H9 (cell line): ENCODE measurements around the gene CTDSPL. TPM values are rescaled to one million over a fixed set of nuclear protein-coding genes. Genes with fewer than 3 reads are reported as not detected.

Source experiments
- DNase-seq: peaks from one replicate; pipeline ENCODE4 v3.0.0-alpha.2; 2017
- H2AFZ ChIP-seq: one replicate; pipeline ENCODE4 v1.6.1; 2013; ENCODE audit warnings: mild to moderate bottlenecking, low read length, control low read depth, moderate library complexity
- H2AK5ac ChIP-seq: 2 replicates; pipeline ENCODE4 v1.6.1; 2013; ENCODE audit warnings: low read length, control low read depth, mixed read lengths; ENCODE audit not compliant: insufficient read length
- H2BK120ac ChIP-seq: one replicate; pipeline ENCODE4 v1.6.1; 2013; ENCODE audit warnings: low read depth, mild to moderate bottlenecking, low read length, control low read depth, inconsistent platforms; ENCODE audit not compliant: poor library complexity, severe bottlenecking
- H2BK12ac ChIP-seq: 2 replicates; pipeline ENCODE4 v1.6.1; 2013; ENCODE audit warnings: low read length, control low read depth, mixed read lengths, low read depth; ENCODE audit not compliant: insufficient read length
- H2BK15ac ChIP-seq: 2 replicates; pipeline ENCODE4 v1.6.1; 2013; ENCODE audit warnings: low read depth, low read length, control low read depth
- H2BK20ac ChIP-seq: one replicate; pipeline ENCODE4 v1.6.1; 2013; ENCODE audit warnings: low read depth, mild to moderate bottlenecking, low read length, control low read depth, inconsistent platforms; ENCODE audit not compliant: poor library complexity, severe bottlenecking
- H2BK5ac ChIP-seq: 2 replicates; pipeline ENCODE4 v1.6.1; 2013; ENCODE audit warnings: low read length, control low read depth, mixed read lengths; ENCODE audit not compliant: insufficient read length
- H3K14ac ChIP-seq: 2 replicates; pipeline ENCODE4 v1.6.1; 2013; ENCODE audit warnings: low read length, control low read depth; ENCODE audit not compliant: insufficient read depth
- H3K18ac ChIP-seq: 2 replicates; pipeline ENCODE4 v1.6.1; 2013; ENCODE audit warnings: low read depth, mild to moderate bottlenecking, mixed read lengths, low read length, control low read depth; ENCODE audit not compliant: insufficient read length
- H3K23ac ChIP-seq: 2 replicates; pipeline ENCODE4 v1.6.1; 2013; ENCODE audit warnings: low read length, control low read depth, mixed read lengths, low read depth; ENCODE audit not compliant: insufficient read length
- H3K23me2 ChIP-seq: 2 replicates; pipeline ENCODE4 v1.6.1; 2013; ENCODE audit warnings: low read depth, mild to moderate bottlenecking, mixed read lengths, low read length, control low read depth; ENCODE audit not compliant: insufficient read length, poor library complexity, severe bottlenecking
- H3K27ac ChIP-seq: 2 replicates; pipeline ENCODE4 v1.5.1; 2013; ENCODE audit warnings: low read length, control low read depth, mixed read lengths, low read depth; ENCODE audit not compliant: insufficient read length
- H3K27me3 ChIP-seq: 2 replicates; pipeline ENCODE4 v1.6.1; 2013; ENCODE audit warnings: low read length, control low read depth, inconsistent platforms; ENCODE audit not compliant: insufficient read depth
- H3K4ac ChIP-seq: 2 replicates; pipeline ENCODE4 v1.6.1; 2013; ENCODE audit warnings: low read depth, mild to moderate bottlenecking, control low read depth, inconsistent platforms, low read length, moderate library complexity
- H3K4me1 ChIP-seq: 2 replicates; pipeline ENCODE4 v1.6.1; 2013; ENCODE audit warnings: low read length, control low read depth, inconsistent platforms; ENCODE audit not compliant: insufficient read depth
- H3K4me2 ChIP-seq: 2 replicates; pipeline ENCODE4 v1.6.1; 2013; ENCODE audit warnings: low read length, control low read depth, mixed read lengths; ENCODE audit not compliant: insufficient read length, insufficient read depth
- H3K56ac ChIP-seq: 2 replicates; pipeline ENCODE4 v1.6.1; 2013; ENCODE audit warnings: low read depth, mild to moderate bottlenecking, mixed read lengths, low read length, control low read depth; ENCODE audit not compliant: insufficient read length
- H3K79me1 ChIP-seq: 2 replicates; pipeline ENCODE4 v1.6.1; 2013; ENCODE audit warnings: low read depth, mild to moderate bottlenecking, moderate library complexity, low read length, control low read depth, inconsistent platforms; ENCODE audit not compliant: insufficient read depth, poor library complexity, severe bottlenecking
- H3K79me2 ChIP-seq: 2 replicates; pipeline ENCODE4 v1.6.1; 2013; ENCODE audit warnings: low read length, control low read depth, inconsistent platforms; ENCODE audit not compliant: insufficient read depth
- H3K9ac ChIP-seq: 2 replicates; pipeline ENCODE4 v1.6.1; 2013; ENCODE audit warnings: low read length, control low read depth, mixed read lengths; ENCODE audit not compliant: insufficient read length; ENCODE audit errors: extremely low read depth
- H3K9me3 ChIP-seq: one replicate; pipeline ENCODE4 v1.6.1; 2013; ENCODE audit warnings: low read depth, low read length, inconsistent platforms; ENCODE audit not compliant: control insufficient read depth
- H3T11ph ChIP-seq: one replicate; pipeline ENCODE4 v1.6.1; 2013; ENCODE audit warnings: mild to moderate bottlenecking, low read length, control low read depth, inconsistent platforms
- H4K20me1 ChIP-seq: one replicate; pipeline ENCODE4 v1.6.1; 2013; ENCODE audit not compliant: control insufficient read depth, insufficient read length, insufficient read depth
- H4K5ac ChIP-seq: 2 replicates; pipeline ENCODE4 v1.6.1; 2013; ENCODE audit warnings: low read depth, mild to moderate bottlenecking, mixed read lengths, low read length, control low read depth; ENCODE audit not compliant: insufficient read length
- H4K8ac ChIP-seq: replicated peaks from 2 replicates; pipeline ENCODE4 v1.6.1; 2013; ENCODE audit warnings: low read length, control low read depth, mixed read lengths, low read depth; ENCODE audit not compliant: insufficient read length
- H4K91ac ChIP-seq: 2 replicates; pipeline ENCODE4 v1.6.1; 2013; ENCODE audit warnings: low read depth, mild to moderate bottlenecking, moderate library complexity, mixed read lengths, low read length, control low read depth; ENCODE audit not compliant: insufficient read length
- H3K27ac Mint-ChIP-seq, 3 experiments: 2 replicates in 2 of 3; 3 replicates in 1 of 3; pipeline ENCODE4 v1.8.0; 2020 to 2021; ENCODE audit warnings: mixed read lengths in 3 of 3, mild to moderate bottlenecking in 1 of 3, moderate library complexity in 1 of 3
- H3K27me3 Mint-ChIP-seq: 2 replicates; pipeline ENCODE4 v1.8.0; 2021; ENCODE audit warnings: low read depth, mild to moderate bottlenecking, moderate library complexity, mixed read lengths
- H3K36me3 Mint-ChIP-seq, 3 experiments: 2 replicates in 2 of 3; 3 replicates in 1 of 3; pipeline ENCODE4 v1.8.0; 2020 to 2021; ENCODE audit warnings: low read depth in 3 of 3, mixed read lengths in 3 of 3; ENCODE audit not compliant: insufficient read depth in 1 of 3
- H3K4me1 Mint-ChIP-seq, 2 experiments: 2 replicates each; pipeline ENCODE4 v1.8.0; 2020; ENCODE audit warnings: mixed read lengths in 2 of 2
- H3K4me3 Mint-ChIP-seq, 2 experiments: 2 replicates in 1 of 2; 3 replicates in 1 of 2; pipeline ENCODE4 v1.8.0; 2020 to 2021; ENCODE audit warnings: mild to moderate bottlenecking in 2 of 2, mixed read lengths in 2 of 2, moderate library complexity in 1 of 2
- H3K9me3 Mint-ChIP-seq, 2 experiments: 2 replicates in 1 of 2; 3 replicates in 1 of 2; pipeline ENCODE4 v1.8.0; 2020; ENCODE audit warnings: mild to moderate bottlenecking in 2 of 2, mixed read lengths in 2 of 2, moderate library complexity in 1 of 2
- WGBS: extraction: QIAGEN DNeasy Blood & Tissue Kit; methylation state at CpG from one replicate; pipeline ENCODE4 v1.1.7; 2013; ENCODE audit warnings: missing lambda C conversion rate, low lambda C conversion rate, mixed read lengths; ENCODE audit not compliant: insufficient read length; ENCODE audit errors: extremely low coverage; 5-methylcytosine and 5-hydroxymethylcytosine counted together
- total RNA-seq: library from RNA; stranded (reverse); gene quantifications from 2 replicates; pipeline ENCODE4 v1.2.1, GENCODE V29; 2021
- TF ChIP-seq, protein P1 (sequence below): fragments of 200-600 bp; sonication (generic); conservative IDR thresholded peaks from 3 replicates; pipeline ENCODE4 v1.8.0; 2021; ENCODE audit warnings: antibody characterized with exemption, mild to moderate bottlenecking

The CTDSPL gene
- total RNA-seq, 1 experiment from 2014 or later: 20.8 TPM

DNA sequence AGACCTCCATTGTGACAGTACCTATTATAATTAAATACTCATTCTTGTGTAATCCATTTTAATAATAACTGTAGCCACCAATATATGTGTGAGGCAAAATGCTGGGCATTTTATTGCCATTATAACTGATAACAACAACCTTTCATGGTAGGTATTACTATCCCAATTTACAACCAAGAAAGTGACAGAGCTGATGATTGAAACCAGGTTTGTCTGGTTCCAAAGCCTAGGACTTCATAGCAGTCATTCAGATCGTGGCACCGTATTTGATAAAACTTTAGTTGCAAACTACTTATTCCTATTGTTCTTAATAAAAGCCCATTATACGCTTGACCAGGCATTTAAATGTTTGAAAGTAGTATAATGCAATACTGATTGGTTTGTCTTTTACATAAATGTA, 102.5 kb downstream of the CTDSPL start:
- H3K56ac ChIP-seq: no peak overlapping the region
- H4K20me1 ChIP-seq: no peaks in the 10 kb centered on the region
- no peak overlapping the region for H3K27ac Mint-ChIP-seq
- peaks cover 28 to 30% of the 10 kb centered on the region in 2 experiments for H3K4me1 Mint-ChIP-seq
- no peak overlapping the region for H4K5ac ChIP-seq
- no peaks in the 10 kb centered on the region for H3K79me1 ChIP-seq
- no peak overlapping the region for H4K91ac ChIP-seq
- no peak overlapping the region for H2AFZ ChIP-seq
- H3K9me3 ChIP-seq: no peaks in the 10 kb centered on the region
- no peak overlapping the region for H2AK5ac ChIP-seq
- no peak overlapping the region for H3K4ac ChIP-seq
- H3K4me1 ChIP-seq: peaks cover 16% of the 10 kb centered on the region; the same call in 1 of the 2 replicates
- no peak overlapping the region for H2BK12ac ChIP-seq
- H2BK15ac ChIP-seq: no peak overlapping the region
- H3K27me3 Mint-ChIP-seq: no peaks in the 10 kb centered on the region
- no peak overlapping the region for H3K4me2 ChIP-seq
- H3K23ac ChIP-seq: no peak overlapping the region
- no peak overlapping the region for H3K9ac ChIP-seq
- H2BK120ac ChIP-seq: no peak overlapping the region
- H3K14ac ChIP-seq: no peak overlapping the region
- H3K4me3 Mint-ChIP-seq: no peak overlapping the region
- H3K18ac ChIP-seq: no peak overlapping the region
- no peaks in the 10 kb centered on the region for H3K9me3 Mint-ChIP-seq
- H3K27ac ChIP-seq: no peak overlapping the region
- H3K36me3 Mint-ChIP-seq: peaks cover 2 to 8% (median 4%) of the 10 kb centered on the region in 3 experiments; a peak in 6 of 7 replicates
- H2BK20ac ChIP-seq: no peak overlapping the region
- TF ChIP-seq, protein P1, sequence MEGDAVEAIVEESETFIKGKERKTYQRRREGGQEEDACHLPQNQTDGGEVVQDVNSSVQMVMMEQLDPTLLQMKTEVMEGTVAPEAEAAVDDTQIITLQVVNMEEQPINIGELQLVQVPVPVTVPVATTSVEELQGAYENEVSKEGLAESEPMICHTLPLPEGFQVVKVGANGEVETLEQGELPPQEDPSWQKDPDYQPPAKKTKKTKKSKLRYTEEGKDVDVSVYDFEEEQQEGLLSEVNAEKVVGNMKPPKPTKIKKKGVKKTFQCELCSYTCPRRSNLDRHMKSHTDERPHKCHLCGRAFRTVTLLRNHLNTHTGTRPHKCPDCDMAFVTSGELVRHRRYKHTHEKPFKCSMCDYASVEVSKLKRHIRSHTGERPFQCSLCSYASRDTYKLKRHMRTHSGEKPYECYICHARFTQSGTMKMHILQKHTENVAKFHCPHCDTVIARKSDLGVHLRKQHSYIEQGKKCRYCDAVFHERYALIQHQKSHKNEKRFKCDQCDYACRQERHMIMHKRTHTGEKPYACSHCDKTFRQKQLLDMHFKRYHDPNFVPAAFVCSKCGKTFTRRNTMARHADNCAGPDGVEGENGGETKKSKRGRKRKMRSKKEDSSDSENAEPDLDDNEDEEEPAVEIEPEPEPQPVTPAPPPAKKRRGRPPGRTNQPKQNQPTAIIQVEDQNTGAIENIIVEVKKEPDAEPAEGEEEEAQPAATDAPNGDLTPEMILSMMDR: no peak
- whole genome bisulfite sequencing: no CpG with 5 or more reads among the region's 3 CpGs
- no peaks in the 10 kb centered on the region for H3K79me2 ChIP-seq
- no peaks in the 10 kb centered on the region for H3K23me2 ChIP-seq
- H4K8ac ChIP-seq: no peak overlapping the region
- H3K27me3 ChIP-seq: no peaks in the 10 kb centered on the region
- H3T11ph ChIP-seq: no peak overlapping the region
- H2BK5ac ChIP-seq: no peak overlapping the region
- DNase-seq: no peak
